MM.1S (cell line): Measurements from ENCODE around the gene ZNF146.
"Not testable (repeated sequence)": the region's sequence is repeated elsewhere in the genome, so short reads cannot be mapped to it uniquely, and the experiment has no call there.

Source experiments
- CTCF ChIP-seq: fragments of 300-600 bp; sonication (generic); IDR thresholded peaks from 2 replicates; pipeline ENCODE4 v1.5.1; 2016; ENCODE audit warnings: antibody characterized with exemption, low read length, mixed read lengths
- EZH2 ChIP-seq: fragments of 300-600 bp; sonication (generic); optimal IDR thresholded peaks from 2 replicates; pipeline ENCODE3; 2017; ENCODE audit warnings: low read depth, mild to moderate bottlenecking, antibody characterized with exemption, low read length, mixed read lengths

GRCh38 chr19:36269295-36269694 is 54.4 kb downstream of the ZNF146 start:
- TF ChIP-seq CTCF, EZH2: not testable (repeated sequence)
